ENCODE data around the gene AIF1L. TPM values are rescaled to one million over a fixed set of nuclear protein-coding genes. Genes with fewer than 3 reads are reported as not detected.

Gene AIF1L
- total and polyA plus RNA-seq, 2 experiments from 2014 or later, result 0.28 TPM; not detected in 1

DNA sequence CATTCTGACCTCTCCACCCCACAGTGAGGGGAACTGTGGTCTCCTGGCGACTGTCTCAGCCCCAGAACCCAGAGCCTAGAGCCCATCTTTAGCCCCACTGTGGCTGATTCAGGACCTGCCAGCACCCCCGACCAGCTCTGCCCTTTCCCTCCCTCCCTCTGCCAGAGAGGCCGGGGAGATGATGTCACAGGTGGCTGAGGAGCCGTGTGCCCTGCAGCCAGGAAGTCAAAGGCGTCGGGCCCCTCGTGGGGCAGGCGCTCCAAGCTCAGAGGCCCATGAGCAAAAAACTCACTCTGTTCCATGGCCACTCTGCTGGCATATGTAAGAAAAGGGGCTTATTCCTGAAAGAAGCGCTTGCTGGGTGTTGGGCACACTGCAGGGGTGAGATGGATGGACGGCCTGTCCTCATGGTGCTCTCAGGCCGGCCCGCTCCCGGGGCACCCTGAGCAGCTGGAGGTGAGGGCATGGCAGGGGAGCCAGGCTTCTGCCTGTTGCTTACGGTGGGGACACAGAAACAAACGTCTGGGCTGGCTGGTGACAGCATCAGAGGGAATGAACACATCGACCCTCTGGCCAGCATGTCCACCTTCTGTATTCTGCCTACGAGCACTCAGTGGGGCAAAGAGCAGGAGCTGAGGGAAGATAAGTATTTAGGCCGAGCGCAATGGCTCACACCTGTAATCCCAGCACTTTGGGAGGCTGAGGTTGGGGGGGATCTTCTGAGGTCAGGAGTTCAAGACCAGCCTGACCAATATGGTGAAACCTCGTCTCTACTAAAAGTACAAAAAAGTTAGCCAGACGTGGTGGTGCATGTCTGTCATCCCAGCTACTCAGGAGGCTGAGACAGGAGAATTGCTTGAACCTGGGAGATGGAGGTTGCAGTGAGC, 46.3 kb upstream of the AIF1L start:
- Histone ChIP-seq H3K79me2 (ENCODE audit: insufficient read depth) (no peaks in the 10 kb centered on the region), H3K4me2 (ENCODE audit: unreplicated experiment) (no peak overlapping the region), H4K20me1 (ENCODE audit: insufficient read depth) (no peaks in the 10 kb centered on the region), H3K27me3 (replicated peaks; ENCODE audit: insufficient read depth) (no peaks in the 10 kb centered on the region), H3K9ac (no peak overlapping the region), H3K27ac (no peak overlapping the region), H3K4me1 (ENCODE audit: insufficient read depth) (no peaks in the 10 kb centered on the region), H2AFZ (no peak overlapping the region), H3K36me3 (ENCODE audit: low read depth) (no peaks in the 10 kb centered on the region), H3F3A (ENCODE audit: insufficient read depth) (no peaks in the 10 kb centered on the region), H3K9me2 (ENCODE audit: insufficient read depth) (no peaks in the 10 kb centered on the region), H3K4me3 (no peak overlapping the region), H3K9me3 (ENCODE audit: low read depth) (no peaks in the 10 kb centered on the region)
- TF ChIP-seq EZH2 (IDR thresholded peaks at IDR 0.05; ENCODE audit: insufficient read depth, poor library complexity, severe bottlenecking) (no peak), EZH2phosphoT487 (IDR thresholded peaks at IDR 0.05; ENCODE audit: insufficient read depth, low read depth) (no peak)
- 72 to 76% methylated on average over 21 of the region's 21 CpGs for WGBS, 2 experiments (ENCODE audit: low coverage in 1 of 2, low lambda C conversion rate in 2 of 2, missing lambda C conversion rate in 2 of 2)
- no peak for DNase-seq
- in situ Hi-C loops (cut with MboI), result no loop called here

DNA sequence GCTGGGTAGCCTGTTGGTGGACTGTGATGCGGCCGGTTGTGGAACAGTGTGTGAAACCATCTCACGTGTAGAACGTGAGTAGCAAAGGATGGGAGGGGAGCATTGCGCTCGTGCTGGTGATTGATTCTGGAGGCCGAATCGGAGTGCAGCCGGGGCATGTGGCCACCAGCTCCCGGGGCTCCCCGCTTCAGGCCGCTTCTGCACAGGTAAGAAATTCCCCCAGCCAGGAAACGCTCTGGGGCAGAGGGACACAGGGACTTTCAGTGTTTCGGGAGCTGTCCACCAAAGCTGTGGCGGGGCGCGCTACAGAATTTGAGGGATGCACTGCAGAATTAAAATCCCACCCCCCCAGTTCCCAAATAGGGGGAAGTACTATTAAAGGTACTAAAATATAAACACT, 45.5 kb upstream of the AIF1L start:
- Histone ChIP-seq H3K9ac (no peak overlapping the region), H3K36me3 (ENCODE audit: low read depth) (no peaks in the 10 kb centered on the region), H3K4me2 (ENCODE audit: unreplicated experiment) (no peak overlapping the region), H4K20me1 (ENCODE audit: insufficient read depth) (no peaks in the 10 kb centered on the region), H3K4me3 (no peak overlapping the region), H2AFZ (no peak overlapping the region), H3K9me2 (ENCODE audit: insufficient read depth) (no peaks in the 10 kb centered on the region), H3K79me2 (ENCODE audit: insufficient read depth) (no peaks in the 10 kb centered on the region), H3K4me1 (ENCODE audit: insufficient read depth) (no peaks in the 10 kb centered on the region), H3K27ac (no peak overlapping the region), H3K27me3 (replicated peaks; ENCODE audit: insufficient read depth) (no peaks in the 10 kb centered on the region), H3F3A (ENCODE audit: insufficient read depth) (no peaks in the 10 kb centered on the region), H3K9me3 (ENCODE audit: low read depth) (no peaks in the 10 kb centered on the region)
- DNase-seq, result no peak
- TF ChIP-seq EZH2 (IDR thresholded peaks at IDR 0.05; ENCODE audit: insufficient read depth, poor library complexity, severe bottlenecking), result no peak
- no peak for TF ChIP-seq EZH2phosphoT487 (IDR thresholded peaks at IDR 0.05; ENCODE audit: insufficient read depth, low read depth)
- in situ Hi-C loops (cut with MboI), result no loop called here
- WGBS, 2 experiments (ENCODE audit: low coverage in 1 of 2, low lambda C conversion rate in 2 of 2, missing lambda C conversion rate in 2 of 2), result 84% methylated on average over 17 of the region's 17 CpGs

DNA sequence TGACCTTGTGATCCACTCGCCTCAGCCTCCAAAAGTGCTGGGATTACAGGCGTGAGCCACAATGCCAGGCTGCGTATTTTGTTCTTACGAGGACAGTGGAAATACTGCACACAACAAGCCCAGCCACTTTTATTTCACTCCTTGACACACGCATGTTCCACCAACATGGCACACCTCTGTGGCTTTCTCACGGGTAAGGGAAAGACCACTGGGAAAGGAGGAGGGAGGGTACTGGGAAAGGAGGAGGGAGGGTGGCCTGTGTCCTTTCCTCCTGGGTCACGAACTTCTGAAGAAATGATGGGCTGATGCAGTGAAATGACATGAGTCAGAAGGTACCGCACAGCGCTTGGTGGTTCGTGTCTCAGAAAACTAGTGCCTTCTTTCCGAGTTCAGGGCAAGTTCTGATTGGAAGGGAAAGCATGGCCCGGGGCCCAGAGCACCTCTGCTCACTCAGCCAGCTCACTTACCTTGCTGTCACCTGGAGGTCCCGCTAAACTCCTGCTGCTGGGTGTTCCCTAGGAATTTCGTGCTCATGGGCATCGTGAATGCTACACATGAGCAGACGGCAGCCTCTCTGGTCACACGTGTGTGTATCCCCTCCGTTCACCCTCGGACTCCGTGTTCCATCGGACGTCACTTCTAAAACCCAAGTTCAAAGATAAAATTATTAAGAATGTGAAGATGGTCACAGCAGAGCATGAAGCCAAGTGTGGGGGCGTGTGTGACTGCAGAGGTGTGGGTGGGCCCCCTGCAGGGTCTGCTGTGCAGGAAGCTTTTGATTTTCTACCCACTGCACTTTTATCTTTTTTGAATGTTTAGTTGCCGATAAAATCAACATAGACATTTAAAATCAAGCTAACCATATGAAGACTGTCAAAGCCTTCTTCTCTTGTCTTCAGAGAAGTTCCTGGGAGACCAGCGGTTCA, 44.5 kb upstream of the AIF1L start:
- H3K4me2 ChIP-seq (ENCODE audit: unreplicated experiment), result no peak overlapping the region
- H3F3A ChIP-seq (ENCODE audit: insufficient read depth), result no peaks in the 10 kb centered on the region
- no peak overlapping the region for H3K4me3 ChIP-seq
- no peaks in the 10 kb centered on the region for H3K4me1 ChIP-seq (ENCODE audit: insufficient read depth)
- no peak overlapping the region for H2AFZ ChIP-seq
- H3K9ac ChIP-seq, result no peak overlapping the region
- no peaks in the 10 kb centered on the region for H3K79me2 ChIP-seq (ENCODE audit: insufficient read depth)
- H3K36me3 ChIP-seq (ENCODE audit: low read depth), result no peaks in the 10 kb centered on the region
- 70 to 71% methylated on average over 25 of the region's 25 CpGs for WGBS, 2 experiments (ENCODE audit: low coverage in 1 of 2, low lambda C conversion rate in 2 of 2, missing lambda C conversion rate in 2 of 2)
- no peaks in the 10 kb centered on the region for H3K27me3 ChIP-seq (replicated peaks; ENCODE audit: insufficient read depth)
- no peaks in the 10 kb centered on the region for H3K9me3 ChIP-seq (ENCODE audit: low read depth)
- H3K9me2 ChIP-seq (ENCODE audit: insufficient read depth), result no peaks in the 10 kb centered on the region
- no peak for TF ChIP-seq EZH2 (IDR thresholded peaks at IDR 0.05; ENCODE audit: insufficient read depth, poor library complexity, severe bottlenecking)
- TF ChIP-seq EZH2phosphoT487 (IDR thresholded peaks at IDR 0.05; ENCODE audit: insufficient read depth, low read depth), result no peak
- no peaks in the 10 kb centered on the region for H4K20me1 ChIP-seq (ENCODE audit: insufficient read depth)
- no peak for DNase-seq
- no peak overlapping the region for H3K27ac ChIP-seq
- in situ Hi-C loops (cut with MboI), result no loop called here

DNA sequence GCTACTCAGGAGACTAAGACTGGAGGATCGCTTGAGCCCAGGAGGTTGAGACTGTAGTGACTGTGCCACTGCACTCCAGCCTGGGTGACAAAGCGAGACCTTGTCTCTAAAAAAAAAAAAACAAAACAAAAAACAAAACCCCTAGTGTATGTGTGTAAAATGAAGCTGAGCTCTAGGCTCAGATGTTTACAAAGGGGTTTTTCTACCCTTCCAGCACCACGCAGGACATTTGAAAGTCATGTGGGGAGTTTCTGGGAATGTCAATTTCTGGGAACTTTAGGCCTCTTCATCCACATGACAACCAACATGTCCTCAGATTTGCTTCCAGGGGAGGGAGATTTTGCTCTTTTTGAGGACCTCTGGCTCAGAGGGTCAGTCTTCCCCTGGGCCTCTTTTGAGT, 42.4 kb upstream of the AIF1L start:
- WGBS, 2 experiments (ENCODE audit: low coverage in 1 of 2, low lambda C conversion rate in 2 of 2, missing lambda C conversion rate in 2 of 2), result 78 to 79% methylated on average over 3 of the region's 3 CpGs

More for the DNA sequence above, 42.4 kb upstream of the AIF1L start:
- Histone ChIP-seq H3K4me2 (ENCODE audit: unreplicated experiment) (no peak overlapping the region), H3K9me2 (ENCODE audit: insufficient read depth) (no peaks in the 10 kb centered on the region), H3K4me1 (ENCODE audit: insufficient read depth) (no peaks in the 10 kb centered on the region), H3F3A (ENCODE audit: insufficient read depth) (no peaks in the 10 kb centered on the region), H3K4me3 (no peak overlapping the region), H3K27ac (no peak overlapping the region), H3K36me3 (ENCODE audit: low read depth) (no peaks in the 10 kb centered on the region), H3K79me2 (ENCODE audit: insufficient read depth) (no peaks in the 10 kb centered on the region), H2AFZ (no peak overlapping the region), H3K27me3 (replicated peaks; ENCODE audit: insufficient read depth) (no peaks in the 10 kb centered on the region), H4K20me1 (ENCODE audit: insufficient read depth) (no peaks in the 10 kb centered on the region), H3K9ac (no peak overlapping the region), H3K9me3 (ENCODE audit: low read depth) (no peaks in the 10 kb centered on the region)
- TF ChIP-seq EZH2 (IDR thresholded peaks at IDR 0.05; ENCODE audit: insufficient read depth, poor library complexity, severe bottlenecking) (no peak), EZH2phosphoT487 (IDR thresholded peaks at IDR 0.05; ENCODE audit: insufficient read depth, low read depth) (no peak)
- in situ Hi-C loops (cut with MboI), result no loop called here
- DNase-seq, result no peak
